Activated T-helper 2 cell treated with anti-CD3 and anti-CD28 coated beads, Interferon-gamma antibody, Interleukin-2, Interleukin-4, amounts not matched to agents 10 μg/mL and 5 μg/mL and 100 μg/mL, durations not matched to agents 14 hours and 24 hours and 36 hours (primary cell): ENCODE data around the gene JUN. TPM values are rescaled to one million over a fixed set of nuclear protein-coding genes. Genes with fewer than 3 reads are reported as not detected.

Experiments used
- DNase-seq: peaks from one replicate; pipeline ENCODE4 v3.0.0; 2021; ENCODE audit warnings: low spot score
- H3K27ac Mint-ChIP-seq: one replicate; pipeline ENCODE4 v1.8.0; 2021; ENCODE audit warnings: mixed read lengths
- H3K27me3 Mint-ChIP-seq: one replicate; pipeline ENCODE4 v1.8.0; 2021; ENCODE audit warnings: low read depth, mixed read lengths
- H3K36me3 Mint-ChIP-seq: one replicate; pipeline ENCODE4 v1.8.0; 2021; ENCODE audit warnings: low read depth, mixed read lengths
- H3K4me1 Mint-ChIP-seq: one replicate; pipeline ENCODE4 v1.8.0; 2021; ENCODE audit warnings: low read depth, mixed read lengths
- H3K4me3 Mint-ChIP-seq: one replicate; pipeline ENCODE4 v1.8.0; 2021; ENCODE audit warnings: low read depth, mild to moderate bottlenecking, moderate library complexity, mixed read lengths
- H3K9me3 Mint-ChIP-seq: one replicate; pipeline ENCODE4 v1.8.0; 2021; ENCODE audit warnings: mixed read lengths
- intact Hi-C: fragments of 100-400 bp; cut with micrococcal nuclease; formaldehyde crosslinking; loops from one replicate; pipeline ENCODE4 v1.15.1; 2023
- total RNA-seq: library from RNA; stranded (reverse); gene quantifications from 2 replicates; pipeline ENCODE4 v1.2.3, GENCODE V29; 2022

JUN gene
- total RNA-seq, 1 donor from 2014 or later: 30.2 TPM

- Mint-ChIP-seq H3K36me3 (peaks cover 3% of the 10 kb centered on the region), H3K27me3 (no peaks in the 10 kb centered on the region), H3K27ac (peak overlapping the region; percentile 86), H3K4me1 (peaks cover 60% of the 10 kb centered on the region), H3K9me3 (no peaks in the 10 kb centered on the region), H3K4me3 (peak overlapping the region; percentile 46)
- peak; percentile 30 for DNase-seq
- intact Hi-C loops: loop anchor here (1.0 to 10.0 kb wide), 4 partner anchors 29 to 719 kb away; partner anchors contain the start of gene JUN
Measured at GRCh38 chr1:58755468-58755872, 28.4 kb downstream of the JUN start.

- H3K27ac Mint-ChIP-seq: peak overlapping the region; percentile 86
- peak overlapping the region; percentile 38 for H3K4me3 Mint-ChIP-seq
- H3K9me3 Mint-ChIP-seq: no peaks in the 10 kb centered on the region
- peaks cover 60% of the 10 kb centered on the region for H3K4me1 Mint-ChIP-seq
- peaks cover 3% of the 10 kb centered on the region for H3K36me3 Mint-ChIP-seq
- no peaks in the 10 kb centered on the region for H3K27me3 Mint-ChIP-seq
- DNase-seq: peak; percentile 41
- intact Hi-C loops: loop anchor here (1.0 to 10.0 kb wide), 4 partner anchors 30 to 720 kb away; partner anchors contain the start of gene JUN
Measured at GRCh38 chr1:58754683-58755467, 29.0 kb downstream of the JUN start.

DNA sequence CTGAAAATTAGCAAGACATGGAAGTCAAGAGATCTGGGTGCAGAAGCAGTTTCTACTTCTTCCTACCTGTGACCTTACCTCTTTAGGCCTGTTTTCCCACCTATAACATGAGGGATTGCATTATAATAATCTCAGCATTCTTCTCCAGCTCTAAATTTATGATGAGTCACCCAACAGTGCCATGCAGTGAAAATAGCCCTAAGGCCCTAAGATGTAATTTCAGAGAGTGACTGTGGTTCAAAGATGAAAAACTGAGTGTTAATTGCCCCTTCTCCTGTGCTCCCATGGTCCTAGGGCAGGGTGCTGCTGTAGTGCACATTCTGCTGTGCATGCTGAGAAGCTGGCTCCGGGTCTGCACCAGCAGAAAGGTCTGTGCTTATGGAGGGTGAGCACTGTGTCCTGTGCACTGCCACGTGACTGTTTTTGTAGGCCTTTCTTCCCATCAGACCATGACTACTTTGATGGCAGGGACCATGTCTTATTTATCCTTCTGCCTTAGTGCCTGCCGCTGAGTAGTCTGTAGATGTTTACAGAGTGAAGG lies 29.7 kb downstream of the JUN start:
- intact Hi-C loops: loop anchor here (2.0 to 10.0 kb wide), 3 partner anchors 31 to 721 kb away; partner anchors contain the start of gene JUN
- Mint-ChIP-seq H3K9me3 (no peaks in the 10 kb centered on the region), H3K27me3 (no peaks in the 10 kb centered on the region), H3K4me1 (peaks cover 61% of the 10 kb centered on the region), H3K36me3 (peaks cover 3% of the 10 kb centered on the region), H3K27ac (no peak overlapping the region), H3K4me3 (no peak overlapping the region)
- DNase-seq: no peak

DNA sequence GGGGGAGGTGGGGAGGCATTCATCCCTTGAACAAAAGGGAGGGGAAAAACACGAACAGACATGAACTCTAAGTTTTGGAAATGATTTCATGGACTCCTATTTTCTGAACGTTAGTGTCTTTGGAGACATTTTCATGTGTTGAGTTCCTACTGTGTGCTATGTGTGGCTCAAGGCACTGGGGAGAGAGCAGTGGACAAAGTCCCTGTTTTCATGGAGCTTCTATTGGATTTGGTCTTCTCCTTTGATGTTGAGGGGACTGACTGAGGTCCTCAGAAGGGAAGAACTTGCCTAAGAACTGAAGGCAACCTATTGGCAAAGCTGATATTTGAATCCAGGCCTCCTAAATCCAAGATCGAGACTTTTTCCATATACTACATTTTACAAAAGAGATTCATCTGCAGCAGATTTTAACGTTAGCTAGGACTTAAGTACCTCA lies 30.4 kb downstream of the JUN start:
- no peak for DNase-seq
- intact Hi-C loops: loop anchor here (10.0 kb wide), 1 partner anchor 721 kb away; no protein-coding TSS in a partner anchor
- Mint-ChIP-seq H3K27ac (no peak overlapping the region), H3K27me3 (no peaks in the 10 kb centered on the region), H3K36me3 (peaks cover 3% of the 10 kb centered on the region), H3K4me3 (no peak overlapping the region), H3K4me1 (peaks cover 60% of the 10 kb centered on the region), H3K9me3 (no peaks in the 10 kb centered on the region)

- H3K36me3 Mint-ChIP-seq: no peaks in the 10 kb centered on the region
- no peak overlapping the region for H3K4me3 Mint-ChIP-seq
Measured at GRCh38 chr1:58749646-58750045, 34.2 kb downstream of the JUN start.

GRCh38 chr1:58748666-58749065 lies 35.2 kb downstream of the JUN start:
- no peak for DNase-seq
- Mint-ChIP-seq H3K9me3 (no peaks in the 10 kb centered on the region), H3K36me3 (no peaks in the 10 kb centered on the region), H3K27me3 (peaks cover 18% of the 10 kb centered on the region), H3K27ac (no peak overlapping the region), H3K4me1 (peaks cover 23% of the 10 kb centered on the region), H3K4me3 (no peak overlapping the region)
- intact Hi-C loops: no loop called here

More at GRCh38 chr1:58749646-58750045, 34.2 kb downstream of the JUN start:
- Mint-ChIP-seq H3K27me3 (peaks cover 15% of the 10 kb centered on the region), H3K4me1 (peaks cover 33% of the 10 kb centered on the region), H3K9me3 (no peaks in the 10 kb centered on the region), H3K27ac (no peak overlapping the region)
- intact Hi-C loops: loop anchor here (10.0 kb wide), 1 partner anchor 725 kb away; no protein-coding TSS in a partner anchor
- DNase-seq: no peak

DNA sequence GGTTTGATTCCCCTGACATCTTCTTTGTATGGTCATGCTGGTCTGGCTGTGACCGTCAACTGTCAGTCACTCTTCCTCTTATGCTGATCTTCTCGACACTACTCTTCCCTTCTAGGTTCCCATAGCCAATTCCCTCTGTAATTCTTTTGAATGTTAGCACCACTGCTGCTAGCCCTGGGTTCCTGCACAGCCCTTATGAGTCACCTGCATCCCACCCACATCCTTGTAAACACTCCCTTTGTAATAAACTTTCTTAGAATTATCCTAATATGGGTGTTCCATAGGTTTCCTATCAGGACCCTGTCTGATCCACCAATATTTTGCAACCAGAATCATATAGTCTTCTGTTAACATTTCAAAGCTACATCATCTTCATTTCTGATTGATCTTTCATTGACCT lies 37.1 kb downstream of the JUN start:
- Mint-ChIP-seq H3K27ac (no peak overlapping the region), H3K36me3 (no peaks in the 10 kb centered on the region), H3K9me3 (no peaks in the 10 kb centered on the region), H3K4me3 (no peak overlapping the region), H3K27me3 (peaks cover 18% of the 10 kb centered on the region), H3K4me1 (peaks cover 7% of the 10 kb centered on the region)
- intact Hi-C loops: no loop called here
- no peak for DNase-seq

DNA sequence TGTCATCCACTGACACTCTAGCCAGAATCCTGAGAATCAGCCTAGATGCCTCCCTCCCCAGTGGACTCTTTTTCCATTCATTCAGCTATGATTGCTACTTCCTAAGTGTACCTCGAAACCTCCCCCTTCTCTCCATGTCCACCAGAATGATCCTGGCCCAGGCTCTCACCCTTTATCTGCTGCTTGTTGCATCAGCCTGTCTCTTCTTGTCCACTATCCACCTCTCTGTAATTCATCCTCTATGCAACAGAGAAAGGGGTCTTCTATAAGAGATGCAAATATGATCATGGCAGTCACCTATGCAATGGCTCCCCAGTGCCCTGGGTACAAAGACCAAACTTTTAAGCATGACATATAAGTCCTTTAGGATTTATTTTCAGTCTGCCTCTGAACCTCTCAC lies 37.7 kb downstream of the JUN start:
- Mint-ChIP-seq H3K36me3 (no peaks in the 10 kb centered on the region), H3K4me3 (no peak overlapping the region), H3K4me1 (peaks cover 7% of the 10 kb centered on the region), H3K27me3 (peaks cover 18% of the 10 kb centered on the region), H3K9me3 (no peaks in the 10 kb centered on the region), H3K27ac (no peak overlapping the region)
- DNase-seq: no peak
- intact Hi-C loops: no loop called here

DNA sequence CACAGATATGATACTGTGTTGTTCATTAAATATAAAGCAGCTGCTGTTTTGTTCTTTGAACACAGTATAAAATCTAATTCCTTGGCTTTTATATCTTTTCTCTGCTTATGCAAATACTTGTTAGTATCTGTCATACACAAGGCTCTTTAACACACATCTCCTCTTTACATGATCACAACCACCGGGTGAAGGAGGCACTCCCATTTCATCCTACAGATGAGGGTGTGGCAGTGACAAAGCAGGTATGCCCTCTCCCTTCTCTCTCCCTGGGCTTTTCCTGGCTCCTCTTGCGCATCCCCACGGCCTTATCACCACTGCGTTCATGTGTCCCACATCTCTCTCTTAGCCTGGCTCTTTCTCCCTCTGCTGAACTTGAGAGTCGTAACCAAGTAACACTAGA lies 38.2 kb downstream of the JUN start:
- peaks cover 4% of the 10 kb centered on the region for H3K4me1 Mint-ChIP-seq
- no peak for DNase-seq
- intact Hi-C loops: no loop called here
- peaks cover 18% of the 10 kb centered on the region for H3K27me3 Mint-ChIP-seq
- no peak overlapping the region for H3K27ac Mint-ChIP-seq
- H3K9me3 Mint-ChIP-seq: no peaks in the 10 kb centered on the region
- no peak overlapping the region for H3K4me3 Mint-ChIP-seq
- H3K36me3 Mint-ChIP-seq: no peaks in the 10 kb centered on the region

- intact Hi-C loops: no loop called here
- H3K9me3 Mint-ChIP-seq: no peaks in the 10 kb centered on the region
- no peak for DNase-seq
- H3K4me3 Mint-ChIP-seq: no peak overlapping the region
- H3K27me3 Mint-ChIP-seq: peaks cover 18% of the 10 kb centered on the region
- peaks cover 4% of the 10 kb centered on the region for H3K4me1 Mint-ChIP-seq
- no peaks in the 10 kb centered on the region for H3K36me3 Mint-ChIP-seq
- no peak overlapping the region for H3K27ac Mint-ChIP-seq
Measured at GRCh38 chr1:58745117-58745516, 38.7 kb downstream of the JUN start.

DNA sequence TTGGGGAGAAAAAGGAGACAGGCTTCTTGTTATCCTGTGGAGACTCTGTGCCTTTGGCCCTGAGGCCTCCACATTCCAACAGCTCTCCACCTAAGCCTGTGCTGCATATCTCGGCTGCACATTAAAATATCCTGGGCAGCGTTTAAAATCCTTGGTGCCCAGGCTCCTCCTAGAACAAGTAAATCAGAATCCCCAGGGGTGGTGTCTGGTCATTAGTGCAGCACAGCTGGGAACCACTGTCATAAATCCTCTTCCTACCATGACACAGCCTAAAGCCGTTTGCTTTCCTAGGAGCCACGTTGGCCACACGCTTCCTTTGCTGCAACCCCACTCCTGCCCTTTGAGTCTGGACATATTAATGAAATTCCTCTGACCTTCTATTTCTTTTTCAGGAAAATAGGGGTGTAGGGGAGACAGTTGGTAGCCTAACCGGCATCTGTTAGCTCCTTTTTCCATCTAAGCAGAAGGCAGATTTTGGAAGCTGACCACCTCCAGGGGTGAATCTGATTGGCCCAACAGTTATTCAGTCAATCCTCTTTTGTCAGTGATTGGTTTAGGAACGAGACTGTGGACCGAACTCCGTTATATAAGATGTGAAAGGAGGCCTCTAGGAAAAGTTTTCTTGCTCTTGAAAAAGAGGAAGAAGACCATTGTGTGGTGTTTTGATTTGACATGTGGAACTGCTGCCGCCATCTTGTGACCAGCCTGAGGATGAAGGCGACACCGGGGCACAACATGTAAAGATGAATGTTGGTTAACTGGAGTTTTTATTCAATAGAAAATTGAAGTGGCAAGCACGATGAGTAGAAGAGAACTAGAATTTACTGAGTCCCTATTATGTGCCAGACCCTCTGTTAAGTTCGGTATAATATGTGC lies 41.9 kb downstream of the JUN start:
- intact Hi-C loops: loop anchor here (2.0 to 5.0 kb wide), 2 partner anchors 40 to 1017 kb away; partner anchors contain the start of gene JUN
- H3K9me3 Mint-ChIP-seq: no peaks in the 10 kb centered on the region
- no peak for DNase-seq
- H3K36me3 Mint-ChIP-seq: no peaks in the 10 kb centered on the region
- H3K4me1 Mint-ChIP-seq: peaks cover 4% of the 10 kb centered on the region
- no peak overlapping the region for H3K4me3 Mint-ChIP-seq
- H3K27ac Mint-ChIP-seq: no peak overlapping the region
- peaks cover 17% of the 10 kb centered on the region for H3K27me3 Mint-ChIP-seq

DNA sequence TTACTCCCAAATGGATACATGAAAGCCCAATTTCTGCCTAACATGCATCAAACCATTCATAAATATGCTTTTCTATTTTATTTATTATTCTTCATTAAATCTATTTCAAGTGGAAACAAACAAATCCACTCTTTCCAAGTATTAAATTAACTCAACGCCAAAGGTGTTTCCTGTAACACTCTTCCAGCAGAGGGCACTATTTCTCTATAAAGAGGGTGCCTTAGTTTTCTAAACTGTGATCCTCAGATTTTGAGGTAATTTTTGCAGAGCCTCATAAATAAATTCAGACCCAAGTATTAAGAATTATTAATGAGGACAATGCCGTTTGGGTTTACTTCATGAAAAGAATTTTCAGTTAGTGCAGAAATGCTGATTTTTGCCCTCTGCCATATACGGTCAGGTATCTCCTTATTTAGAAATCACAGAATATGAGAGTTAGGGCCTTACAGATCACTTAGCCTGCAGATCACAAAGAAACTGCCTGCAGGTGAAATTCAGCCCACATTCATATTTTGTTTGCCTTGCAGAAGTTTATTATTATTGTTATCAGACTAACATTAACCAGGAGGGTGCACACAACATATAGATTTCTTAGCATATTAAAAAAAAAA lies 43.9 kb downstream of the JUN start:
- Mint-ChIP-seq H3K27ac (no peak overlapping the region), H3K4me1 (peaks cover 16% of the 10 kb centered on the region), H3K9me3 (no peaks in the 10 kb centered on the region), H3K27me3 (peaks cover 4% of the 10 kb centered on the region), H3K4me3 (no peak overlapping the region), H3K36me3 (no peaks in the 10 kb centered on the region)
- intact Hi-C loops: loop anchor here (1.0 to 5.0 kb wide), 4 partner anchors 28 to 1019 kb away; partner anchors contain the start of gene JUN
- no peak for DNase-seq
